Body of pancreas (tissue), 4 donors: ENCODE data around the gene UBR3. TPM values are rescaled to one million over a fixed set of nuclear protein-coding genes. Genes with fewer than 3 reads are reported as not detected.
"Not testable (repeated sequence)": the region's sequence is repeated elsewhere in the genome, so short reads cannot be mapped to it uniquely, and the experiment has no call there.

Source experiments
- ATAC-seq: fragments of 150-250 bp; one replicate; pipeline ENCODE4 v1.9.1; 2016
- DNase-seq, 4 donors: peaks; one replicate each; pipeline ENCODE4 v3.0.0-alpha.2; 2019
- H3K27ac ChIP-seq, 4 donors: fragments of 200-600 bp; sonication (generic); 1 replicate in 3 of 4; 2 replicates in 1 of 4; pipeline versions ENCODE4 v1.5.1 to v1.6.1; 2016 to 2019; ENCODE audit warnings: mild to moderate bottlenecking in 1 of 4, mixed read lengths in 1 of 4, moderate library complexity in 1 of 4
- H3K27me3 ChIP-seq, 2 donors: fragments of 200-600 bp; sonication (generic); one replicate each; pipeline ENCODE4 v1.6.0; 2016; ENCODE audit warnings: mild to moderate bottlenecking in 1 of 2
- H3K36me3 ChIP-seq, 2 donors: fragments of 200-600 bp; sonication (generic); replicated peaks in 1 of 2; 2 replicates each; pipeline ENCODE4 v1.5.1; 2016; ENCODE audit warnings: low read depth in 2 of 2; ENCODE audit not compliant: insufficient read depth in 1 of 2
- H3K4me1 ChIP-seq: fragments of 200-600 bp; sonication (generic); one replicate; pipeline ENCODE4 v1.6.0; 2016
- H3K4me3 ChIP-seq, 2 donors: fragments of 200-600 bp; sonication (generic); 1 replicate in 1 of 2; 2 replicates in 1 of 2; pipeline ENCODE4 v1.5.1; 2016 to 2019
- H3K9me3 ChIP-seq, 3 donors: fragments of 200-600 bp; sonication (generic); 1 replicate in 2 of 3; 2 replicates in 1 of 3; pipeline ENCODE4 v1.5.1; 2016
- POLR2A ChIP-seq, 3 donors: fragments of 450-650 bp; IDR thresholded peaks; one replicate each; pipeline ENCODE4 v1.6.1; 2016; ENCODE audit warnings: antibody characterized with exemption in 3 of 3, mild to moderate bottlenecking in 2 of 3
- WGBS, 2 donors: methylation state at CpG; one replicate each; pipeline ENCODE4 v1.1.5; 2017; 5-methylcytosine and 5-hydroxymethylcytosine counted together
- intact Hi-C: fragments of 100-400 bp; cut with DNase I; formaldehyde crosslinking; loops from one replicate; pipeline ENCODE4 v1.15.1; 2023
- total RNA-seq, 2 donors: library from RNA; depleted of rRNA; stranded (reverse); fragments of >200 nt; gene quantifications; one replicate each; pipeline ENCODE4 v1.1.0, GENCODE V29; 2016
- TF ChIP-seq, protein P1 (sequence below), 7 experiments: fragments of 450-650 bp in 4 of 7; fragments of 200-600 bp in 3 of 7; sonication (generic) in 3 of 7; IDR thresholded peaks; one replicate each; pipeline ENCODE4 v1.5.1; 2016 to 2019; ENCODE audit warnings: antibody characterized with exemption in 7 of 7

Gene UBR3
- total RNA-seq, 2 donors from 2014 or later, result 30.1 to 52.1 TPM

GRCh38 chr2:169815849-169816248, 11.4 kb upstream of the UBR3 start:
- TF ChIP-seq, protein P1, sequence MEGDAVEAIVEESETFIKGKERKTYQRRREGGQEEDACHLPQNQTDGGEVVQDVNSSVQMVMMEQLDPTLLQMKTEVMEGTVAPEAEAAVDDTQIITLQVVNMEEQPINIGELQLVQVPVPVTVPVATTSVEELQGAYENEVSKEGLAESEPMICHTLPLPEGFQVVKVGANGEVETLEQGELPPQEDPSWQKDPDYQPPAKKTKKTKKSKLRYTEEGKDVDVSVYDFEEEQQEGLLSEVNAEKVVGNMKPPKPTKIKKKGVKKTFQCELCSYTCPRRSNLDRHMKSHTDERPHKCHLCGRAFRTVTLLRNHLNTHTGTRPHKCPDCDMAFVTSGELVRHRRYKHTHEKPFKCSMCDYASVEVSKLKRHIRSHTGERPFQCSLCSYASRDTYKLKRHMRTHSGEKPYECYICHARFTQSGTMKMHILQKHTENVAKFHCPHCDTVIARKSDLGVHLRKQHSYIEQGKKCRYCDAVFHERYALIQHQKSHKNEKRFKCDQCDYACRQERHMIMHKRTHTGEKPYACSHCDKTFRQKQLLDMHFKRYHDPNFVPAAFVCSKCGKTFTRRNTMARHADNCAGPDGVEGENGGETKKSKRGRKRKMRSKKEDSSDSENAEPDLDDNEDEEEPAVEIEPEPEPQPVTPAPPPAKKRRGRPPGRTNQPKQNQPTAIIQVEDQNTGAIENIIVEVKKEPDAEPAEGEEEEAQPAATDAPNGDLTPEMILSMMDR (IDR thresholded peaks at IDR 0.05), result no peak
- peaks cover 9 to 11% of the 10 kb centered on the region in 2 donors for H3K36me3 ChIP-seq
- no peak overlapping the region for H3K4me3 ChIP-seq
- H3K27me3 ChIP-seq, result no peaks in the 10 kb centered on the region
- no peaks in the 10 kb centered on the region for H3K9me3 ChIP-seq
- no peaks in the 10 kb centered on the region for H3K4me1 ChIP-seq
- ATAC-seq (no peak), DNase-seq (no peak)
- intact Hi-C loops, result no loop called here
- H3K27ac ChIP-seq, result no peak overlapping the region
- WGBS, 2 donors, result 50 to 63% methylated on average over 1 of the region's 1 CpG

DNA sequence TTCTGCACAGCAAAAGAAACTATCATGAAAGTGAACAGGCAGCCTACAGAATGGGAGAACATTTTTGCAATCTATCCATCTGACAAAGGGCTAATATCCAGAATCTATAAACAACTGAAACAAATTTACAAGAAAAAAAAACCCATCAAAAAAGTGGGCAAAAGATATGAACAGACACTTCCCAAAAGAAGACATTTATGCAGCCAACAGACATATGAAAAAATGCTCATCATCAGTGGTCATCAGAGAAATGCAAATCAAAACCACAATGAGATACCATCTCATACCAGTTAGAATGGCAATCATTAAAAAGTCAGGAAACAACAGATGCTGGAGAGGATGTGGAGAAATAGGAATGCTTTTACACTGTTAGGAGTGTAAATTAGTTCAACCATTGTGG, 10.3 kb upstream of the UBR3 start:
- DNase-seq, ATAC-seq, H3K27ac ChIP-seq, intact Hi-C loops, H3K9me3 ChIP-seq, H3K4me3 ChIP-seq, H3K27me3 ChIP-seq, H3K4me1 ChIP-seq: not testable (repeated sequence)
- peaks cover 4 to 11% of the 10 kb centered on the region in 2 donors for H3K36me3 ChIP-seq

DNA sequence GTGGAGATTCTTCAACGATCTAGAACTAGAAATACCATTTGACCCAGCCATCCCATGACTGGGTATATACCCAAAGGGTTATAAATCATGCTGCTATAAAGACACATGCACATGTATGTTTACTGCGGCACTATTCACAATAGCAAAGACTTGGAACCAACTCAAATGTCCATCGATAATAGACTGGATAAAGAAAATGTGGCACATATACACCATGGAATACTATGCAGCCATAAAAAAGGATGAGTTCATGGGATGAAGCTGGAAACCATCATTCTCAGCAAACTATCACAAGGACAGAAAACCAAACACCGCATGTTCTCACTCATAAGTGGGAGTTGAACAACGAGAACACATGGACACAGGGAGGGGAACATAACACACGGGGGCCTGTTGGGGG, 9.9 kb upstream of the UBR3 start:
- DNase-seq, ATAC-seq: not testable (repeated sequence)

DNA sequence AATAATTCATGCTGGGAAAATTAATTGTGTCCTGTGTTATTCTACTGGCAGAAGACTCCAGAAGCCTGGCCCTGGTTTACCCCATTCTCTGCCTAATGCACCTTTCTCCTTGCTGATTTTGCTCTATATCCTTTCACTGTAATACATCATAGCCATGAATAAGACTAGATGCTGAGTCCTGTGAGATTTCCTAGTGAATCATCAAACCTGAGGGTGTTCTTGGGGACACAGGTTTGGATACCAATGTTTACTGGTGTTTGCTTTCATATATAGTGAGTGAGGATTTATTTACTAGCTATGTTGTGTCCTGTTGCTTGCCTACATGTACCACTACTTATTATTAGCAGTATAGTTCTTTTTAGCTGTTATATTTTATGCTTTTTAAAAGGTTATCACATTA, 9.0 kb upstream of the UBR3 start:
- DNase-seq, result no peak
- H3K36me3 ChIP-seq, result peaks cover 4 to 7% of the 10 kb centered on the region in 2 donors
- ATAC-seq, result no peak

More for the DNA sequence above, 9.9 kb upstream of the UBR3 start:
- WGBS, 2 donors, result 94 to 97% methylated on average over 6 of the region's 6 CpGs
- H3K9me3 ChIP-seq, H3K4me3 ChIP-seq, H3K27me3 ChIP-seq, H3K36me3 ChIP-seq, H3K4me1 ChIP-seq, intact Hi-C loops, H3K27ac ChIP-seq: not testable (repeated sequence)

GRCh38 chr2:169819106-169819505, 8.1 kb upstream of the UBR3 start:
- ATAC-seq (no peak), DNase-seq (no peak)
- intact Hi-C loops, result no loop called here
- Histone ChIP-seq H3K4me1 (peaks cover 19% of the 10 kb centered on the region), H3K27me3 (no peaks in the 10 kb centered on the region), H3K4me3 (no peak overlapping the region), H3K36me3 (peaks cover 4 to 7% of the 10 kb centered on the region in 2 donors), H3K9me3 (no peaks in the 10 kb centered on the region), H3K27ac (no peak overlapping the region)
- TF ChIP-seq, protein P1 (IDR thresholded peaks at IDR 0.05), result no peak
- no peak for TF ChIP-seq POLR2A (IDR thresholded peaks at IDR 0.05)
- WGBS, 2 donors, result 85 to 92% methylated on average over 1 of the region's 1 CpG

More for the DNA sequence above, 9.0 kb upstream of the UBR3 start:
- Histone ChIP-seq H3K4me3 (no peak overlapping the region), H3K4me1 (peaks cover 11% of the 10 kb centered on the region), H3K9me3 (no peaks in the 10 kb centered on the region), H3K27ac (no peak overlapping the region), H3K27me3 (no peaks in the 10 kb centered on the region)
- no peak for TF ChIP-seq POLR2A (IDR thresholded peaks at IDR 0.05)
- TF ChIP-seq, protein P1 (IDR thresholded peaks at IDR 0.05), result no peak
- intact Hi-C loops, result no loop called here

GRCh38 chr2:169820101-169820500, 7.2 kb upstream of the UBR3 start:
- H3K4me3 ChIP-seq, ATAC-seq, H3K27me3 ChIP-seq, DNase-seq, H3K9me3 ChIP-seq, H3K36me3 ChIP-seq, H3K27ac ChIP-seq: not testable (repeated sequence)
- 90 to 94% methylated on average over 7 of the region's 7 CpGs for WGBS, 2 donors
- intact Hi-C loops, result loop anchor here (10.0 kb wide), 1 partner anchor 105 kb away; no protein-coding TSS in a partner anchor
- peaks cover 22% of the 10 kb centered on the region for H3K4me1 ChIP-seq
